HUES64 (cell line): Measurements from ENCODE around the gene ADAT3.
A peak's percentile ranks its signal among the peaks of the same experiment; 100 is the strongest.

Experiments
- H3K27ac ChIP-seq: 2 replicates; pipeline ENCODE4 v1.7.0; 2013; ENCODE audit warnings: low read depth, low read length, inconsistent platforms
- H3K27me3 ChIP-seq: 2 replicates; pipeline ENCODE4 v1.6.1; 2013; ENCODE audit warnings: mild to moderate bottlenecking, low read length; ENCODE audit not compliant: insufficient read depth
- H3K36me3 ChIP-seq: 2 replicates; pipeline ENCODE4 v1.6.1; 2013; ENCODE audit warnings: mild to moderate bottlenecking, low read length; ENCODE audit not compliant: insufficient read depth
- H3K4me1 ChIP-seq: 2 replicates; pipeline ENCODE4 v1.6.1; 2013; ENCODE audit warnings: mild to moderate bottlenecking, low read length, moderate library complexity; ENCODE audit not compliant: insufficient read depth
- H3K4me3 ChIP-seq: 2 replicates; pipeline ENCODE4 v1.5.1; 2013; ENCODE audit warnings: mild to moderate bottlenecking, low read length, moderate library complexity
- H3K9ac ChIP-seq: 2 replicates; pipeline ENCODE4 v1.6.1; 2013; ENCODE audit warnings: mild to moderate bottlenecking, low read depth, low read length
- H3K9me3 ChIP-seq: 2 replicates; pipeline ENCODE4 v1.6.1; 2013; ENCODE audit warnings: low read depth, low read length; ENCODE audit not compliant: insufficient read depth
- WGBS: fragments of 150-250, 120-280 bp; methylation state at CpG from one replicate; pipeline ENCODE4 v1.1.7; 2013; ENCODE audit warnings: missing lambda C conversion rate; 5-methylcytosine and 5-hydroxymethylcytosine counted together

Gene ADAT3

DNA sequence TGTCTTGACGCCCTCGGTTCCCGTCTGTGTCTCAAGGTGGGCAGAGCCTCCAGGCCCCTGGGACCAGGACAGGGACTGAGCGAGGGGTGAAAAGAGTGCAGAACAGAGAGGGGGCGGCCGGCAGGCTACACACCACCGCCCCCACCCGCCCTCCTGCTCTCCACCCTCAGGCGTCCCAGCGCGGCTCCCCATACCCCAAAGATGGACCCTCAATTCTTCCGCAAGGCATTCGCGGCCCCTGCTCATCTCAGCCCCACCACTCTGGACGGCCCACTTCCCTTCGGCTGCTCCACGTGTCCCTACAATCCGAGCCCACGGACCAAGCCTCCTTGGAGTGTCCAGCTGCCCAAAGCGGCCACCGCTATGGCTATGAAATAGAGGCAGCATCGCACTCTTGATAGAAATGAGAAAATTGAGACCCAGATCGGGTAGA, 43.6 kb upstream of the ADAT3 start:
- 5% methylated on average over 23 of the region's 23 CpGs for whole genome bisulfite sequencing
- Histone ChIP-seq H3K4me1 (peaks cover 34% of the 10 kb centered on the region), H3K27me3 (peaks cover 26% of the 10 kb centered on the region), H3K9ac (peak overlapping the region; percentile 57; the same call in 1 of the 2 replicates), H3K36me3 (no peaks in the 10 kb centered on the region), H3K27ac (no peak overlapping the region), H3K4me3 (peak overlapping the region; percentile 78), H3K9me3 (no peaks in the 10 kb centered on the region)

- no peaks in the 10 kb centered on the region for H3K36me3 ChIP-seq
- H3K9me3 ChIP-seq = no peaks in the 10 kb centered on the region
- no peak overlapping the region for H3K27ac ChIP-seq
- H3K9ac ChIP-seq = peak overlapping the region; percentile 57
- H3K27me3 ChIP-seq = peaks cover 26% of the 10 kb centered on the region
- WGBS = 1% methylated on average over 21 of the region's 21 CpGs
- H3K4me3 ChIP-seq = peak overlapping the region; percentile 78
- peaks cover 34% of the 10 kb centered on the region for H3K4me1 ChIP-seq
Observed at GRCh38 chr19:1862068-1862423, 43.2 kb upstream of the ADAT3 start.

DNA sequence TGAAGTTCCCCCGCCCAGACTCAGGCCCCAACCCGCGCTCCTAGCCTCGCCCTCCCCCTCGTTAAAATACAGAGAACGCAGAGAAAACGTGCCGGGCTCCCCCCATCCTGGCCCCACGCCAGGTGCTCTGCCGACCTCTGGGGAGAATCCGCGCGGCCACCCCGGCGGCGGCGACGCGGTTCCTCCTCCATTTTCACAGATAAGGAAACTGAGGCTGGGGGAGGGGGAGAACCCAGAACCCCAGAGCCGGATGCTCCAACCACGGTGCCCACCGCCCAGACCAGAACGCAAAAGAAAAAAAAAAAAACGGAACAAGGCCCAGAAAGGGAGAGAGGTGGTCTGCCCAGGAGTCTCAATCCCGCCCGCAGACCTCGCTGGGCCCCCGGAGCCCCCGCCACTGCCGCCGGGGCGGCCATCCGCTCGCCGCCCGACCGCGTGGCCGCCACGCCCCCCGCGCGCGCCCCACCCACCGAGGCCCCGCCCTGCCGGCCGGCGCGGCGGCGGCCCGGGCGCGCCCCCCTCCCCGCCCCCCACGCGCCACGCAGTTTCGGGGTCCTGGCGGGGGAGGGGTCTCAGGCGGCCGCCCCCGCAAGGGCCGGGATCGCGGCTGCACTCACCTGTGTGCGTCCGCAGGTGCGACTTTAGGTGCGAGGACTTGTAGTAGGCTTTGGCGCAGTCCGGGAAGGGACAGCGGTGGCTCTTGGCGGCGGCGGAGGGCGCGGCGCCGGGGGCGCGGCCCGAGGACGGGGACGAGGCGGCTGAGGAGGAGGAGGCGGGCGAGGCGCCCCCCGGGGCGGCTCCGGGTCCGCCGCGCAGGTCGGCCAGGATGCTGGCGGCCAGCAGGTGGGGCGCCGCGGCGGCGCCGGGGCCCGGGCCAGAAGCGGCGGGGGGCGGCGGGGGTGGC, 42.5 kb upstream of the ADAT3 start:
- no peaks in the 10 kb centered on the region for H3K36me3 ChIP-seq
- WGBS = under 1% methylated on average over 109 of the region's 109 CpGs
- peak overlapping the region; percentile 85; the same call in 1 of the 2 replicates for H3K27ac ChIP-seq
- no peaks in the 10 kb centered on the region for H3K9me3 ChIP-seq
- peak overlapping the region; percentile 57 for H3K9ac ChIP-seq
- H3K4me3 ChIP-seq = peak overlapping the region; percentile 78
- peaks cover 34% of the 10 kb centered on the region for H3K4me1 ChIP-seq
- H3K27me3 ChIP-seq = peaks cover 26% of the 10 kb centered on the region

- under 1% methylated on average over 63 of the region's 63 CpGs for WGBS
Observed at GRCh38 chr19:1863328-1863637, 41.9 kb upstream of the ADAT3 start, which contains the start of gene KLF16. TSS of gene KLF16 (minus strand) at chr19:1863579. CDS start at chr19:1863497, 82 bp downstream.

DNA sequence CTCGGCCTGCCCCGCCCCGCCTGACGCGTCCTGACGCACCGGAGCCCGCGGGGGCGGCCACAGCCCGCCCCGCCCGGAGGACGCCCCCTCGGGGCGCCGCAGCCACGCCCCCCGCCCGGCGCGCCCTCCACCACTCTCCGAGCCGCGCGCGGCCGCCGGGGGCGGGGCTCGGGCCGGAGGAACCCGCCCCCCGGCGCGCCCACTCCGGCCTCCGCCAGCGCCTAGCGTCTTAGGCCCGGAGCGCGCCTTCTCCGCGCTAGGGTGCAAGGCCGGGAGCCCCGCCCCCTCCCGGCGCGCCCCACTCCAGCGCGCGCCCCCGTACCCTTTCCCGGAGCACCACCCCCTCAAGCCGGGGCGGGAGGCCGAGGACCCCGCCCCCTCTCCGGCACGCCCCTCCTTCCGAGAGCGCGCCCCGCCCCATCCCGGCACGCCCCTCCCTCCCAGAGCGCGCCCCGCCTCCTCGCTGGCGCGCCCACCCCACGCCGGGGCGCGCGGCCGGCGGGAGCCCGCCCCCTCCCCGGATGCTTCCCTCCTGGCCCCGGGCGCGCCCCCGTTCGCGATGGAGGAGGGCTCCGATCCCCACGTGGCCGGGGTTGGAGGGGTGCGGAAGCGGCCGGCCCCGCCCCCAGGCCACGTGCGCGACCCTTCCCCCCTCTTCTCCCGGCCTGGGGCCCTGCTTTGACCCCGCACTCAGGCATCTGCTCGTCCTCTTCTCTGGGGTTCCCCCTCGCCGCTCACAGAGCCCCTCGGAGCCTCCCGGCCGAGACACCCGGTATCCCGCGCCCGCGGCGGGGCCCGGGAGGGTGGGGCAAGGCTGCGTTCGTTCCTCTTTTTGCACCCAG, 41.3 kb upstream of the ADAT3 start:
- H3K36me3 ChIP-seq = no peaks in the 10 kb centered on the region
- peaks cover 29% of the 10 kb centered on the region for H3K4me1 ChIP-seq
- H3K9ac ChIP-seq = peak overlapping the region; percentile 97
- peak overlapping the region; percentile 99 for H3K27ac ChIP-seq
- peak overlapping the region; percentile 78 for H3K4me3 ChIP-seq
- under 1% methylated on average over 113 of the region's 115 CpGs for WGBS
- H3K9me3 ChIP-seq = no peaks in the 10 kb centered on the region
- H3K27me3 ChIP-seq = peaks cover 26% of the 10 kb centered on the region

More at GRCh38 chr19:1863328-1863637, 41.9 kb upstream of the ADAT3 start, which contains the start of gene KLF16:
- Histone ChIP-seq H3K9ac (peak within 1 kb of the TSS; percentile 97), H3K36me3 (no peaks in the 10 kb centered on the region), H3K27ac (peak within 1 kb of the TSS; percentile 99), H3K9me3 (no peaks in the 10 kb centered on the region), H3K27me3 (peaks cover 26% of the 10 kb centered on the region), H3K4me3 (peak within 1 kb of the TSS; percentile 78), H3K4me1 (peaks cover 31% of the 10 kb centered on the region)

- peak overlapping the region; percentile 99 for H3K27ac ChIP-seq
- peaks cover 26% of the 10 kb centered on the region for H3K27me3 ChIP-seq
- no peaks in the 10 kb centered on the region for H3K36me3 ChIP-seq
- WGBS = 5% methylated on average over 52 of the region's 52 CpGs
- peak overlapping the region; percentile 97 for H3K9ac ChIP-seq
- peaks cover 22% of the 10 kb centered on the region for H3K4me1 ChIP-seq
- peak overlapping the region; percentile 76 for H3K4me3 ChIP-seq
- no peaks in the 10 kb centered on the region for H3K9me3 ChIP-seq
Observed at GRCh38 chr19:1864480-1865171, 40.6 kb upstream of the ADAT3 start.

DNA sequence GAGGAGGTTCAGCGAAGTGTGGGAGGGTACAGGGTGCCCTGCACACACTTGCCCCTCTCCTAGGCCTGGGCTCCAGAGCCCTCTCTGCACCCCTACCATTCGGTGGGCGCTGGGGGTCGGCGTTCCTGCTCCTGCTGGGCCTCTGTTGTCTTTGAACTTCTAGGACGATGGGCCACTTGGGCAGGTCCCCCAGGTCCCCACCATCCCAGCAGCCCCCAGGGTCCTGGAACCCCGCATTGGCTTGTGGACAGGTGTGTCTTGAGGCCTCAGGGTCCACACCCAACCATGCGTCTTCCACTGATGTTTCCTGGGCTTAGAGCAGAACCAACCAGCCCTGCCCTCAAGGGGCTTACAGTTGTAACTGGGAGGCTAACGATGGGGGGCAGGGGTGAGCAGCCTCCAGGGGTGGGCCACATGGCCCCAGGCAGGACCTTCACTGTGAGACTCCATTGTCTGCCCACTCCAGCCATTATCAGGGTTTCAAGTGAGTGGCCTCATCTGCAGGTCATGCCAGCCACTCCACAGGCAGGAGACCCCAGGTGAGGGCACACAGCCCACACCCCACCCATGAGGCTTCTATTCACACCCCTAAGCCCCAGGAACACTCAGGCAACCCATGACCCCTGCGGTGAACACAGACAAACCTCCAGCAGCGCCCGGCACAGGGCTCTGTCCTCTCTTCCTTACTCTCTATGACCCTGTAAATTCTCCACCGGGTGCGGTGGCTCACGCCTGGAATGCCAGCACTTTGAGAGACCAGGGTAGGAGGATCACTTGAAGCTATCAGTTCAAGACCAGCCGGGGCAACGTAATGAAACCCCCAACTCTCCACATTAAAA, 39.8 kb upstream of the ADAT3 start:
- Histone ChIP-seq H3K9me3 (no peaks in the 10 kb centered on the region), H3K4me3 (peak overlapping the region; percentile 76), H3K36me3 (no peaks in the 10 kb centered on the region), H3K9ac (peak overlapping the region; percentile 97), H3K27me3 (peaks cover 23% of the 10 kb centered on the region), H3K4me1 (peaks cover 16% of the 10 kb centered on the region), H3K27ac (peak overlapping the region; percentile 99)
- WGBS = 87% methylated on average over 17 of the region's 17 CpGs

GRCh38 chr19:1866693-1867348, 38.4 kb upstream of the ADAT3 start:
- Histone ChIP-seq H3K9me3 (no peaks in the 10 kb centered on the region), H3K4me3 (no peak overlapping the region), H3K36me3 (peaks cover 6% of the 10 kb centered on the region; the same call in 1 of the 2 replicates), H3K9ac (no peak overlapping the region), H3K27me3 (peaks cover 8% of the 10 kb centered on the region), H3K4me1 (peaks cover 3% of the 10 kb centered on the region; the same call in 1 of the 2 replicates), H3K27ac (no peak overlapping the region)
- 91% methylated on average over 8 of the region's 8 CpGs for WGBS

GRCh38 chr19:1867349-1867724, 37.9 kb upstream of the ADAT3 start:
- Histone ChIP-seq H3K27ac (no peak overlapping the region), H3K9ac (no peak overlapping the region), H3K4me1 (peaks cover 3% of the 10 kb centered on the region; the same call in 1 of the 2 replicates)

DNA sequence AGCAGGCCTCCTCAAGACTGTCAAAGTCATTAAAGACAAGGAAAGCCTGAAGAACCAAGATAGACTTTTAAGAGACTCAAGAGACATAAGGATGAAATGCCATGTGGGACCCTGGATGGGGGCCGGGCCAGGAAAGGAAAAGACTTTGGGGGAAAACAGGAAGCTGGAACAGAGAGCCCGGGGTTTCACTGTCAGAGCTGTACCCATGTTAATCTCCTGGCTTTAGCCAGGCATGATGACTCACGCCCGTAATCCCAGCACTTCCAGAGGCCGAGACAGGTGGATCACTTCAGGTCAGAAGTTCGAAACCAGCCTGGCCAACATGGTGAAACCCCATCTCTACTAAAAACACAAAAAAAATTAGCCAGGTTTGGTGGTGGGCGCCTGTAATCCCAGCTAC, 36.2 kb upstream of the ADAT3 start:
- no peak overlapping the region for H3K4me3 ChIP-seq
- no peak overlapping the region for H3K27ac ChIP-seq
- no peak overlapping the region for H3K9ac ChIP-seq

More at GRCh38 chr19:1867349-1867724, 37.9 kb upstream of the ADAT3 start:
- WGBS = 94% methylated on average over 9 of the region's 9 CpGs
- no peak overlapping the region for H3K4me3 ChIP-seq
- H3K27me3 ChIP-seq = peaks cover 3% of the 10 kb centered on the region
- H3K36me3 ChIP-seq = peaks cover 6% of the 10 kb centered on the region; the same call in 1 of the 2 replicates
- no peaks in the 10 kb centered on the region for H3K9me3 ChIP-seq

More for the DNA sequence above, 36.2 kb upstream of the ADAT3 start:
- H3K36me3 ChIP-seq = peaks cover 6% of the 10 kb centered on the region; the same call in 1 of the 2 replicates
- peaks cover 4% of the 10 kb centered on the region; the same call in 1 of the 2 replicates for H3K4me1 ChIP-seq
- H3K9me3 ChIP-seq = no peaks in the 10 kb centered on the region
- 91% methylated on average over 7 of the region's 7 CpGs for WGBS
- no peaks in the 10 kb centered on the region for H3K27me3 ChIP-seq
